ENCODE results near the gene CDHR2. TPM values are rescaled to one million over a fixed set of nuclear protein-coding genes. Genes with fewer than 3 reads are reported as not detected.

Gene CDHR2
- total RNA-seq, 1 donor from 2014 or later: not detected

- Histone ChIP-seq H3K4me1 (ENCODE audit: control insufficient read depth in 3 of 3, insufficient read depth in 3 of 3, low read length in 3 of 3) (no peaks in the 10 kb centered on the region), H3K4me3 (ENCODE audit: low read length in 3 of 3) (no peak overlapping the region), H3K36me3 (ENCODE audit: control insufficient read depth in 3 of 3, insufficient read depth in 3 of 3, low read length in 3 of 3) (no peaks in the 10 kb centered on the region), H3K9ac (ENCODE audit: low read depth in 1 of 3, low read length in 3 of 3) (no peak overlapping the region), H3K27me3 (ENCODE audit: control insufficient read depth in 3 of 3, insufficient read depth in 3 of 3, low read length in 3 of 3) (peaks cover 0 to 13% (median 13%) of the 10 kb centered on the region in 3 donors), H3K9me3 (ENCODE audit: control insufficient read depth in 3 of 3, low read length in 3 of 3) (peaks cover 0 to 2% (median 0%) of the 10 kb centered on the region in 3 donors), H3K27ac (ENCODE audit: low read depth, low read length) (no peak overlapping the region)
Observed at GRCh38 chr5:176562189-176562588, 13.0 kb downstream of the CDHR2 start.

- no peak overlapping the region for H3K9ac ChIP-seq (ENCODE audit: low read depth in 1 of 3, low read length in 3 of 3)
- H3K9me3 ChIP-seq (ENCODE audit: control insufficient read depth in 3 of 3, low read length in 3 of 3): peaks cover 0 to under 1% (median 0%) of the 10 kb centered on the region in 3 donors
- H3K4me1 ChIP-seq (ENCODE audit: control insufficient read depth in 3 of 3, insufficient read depth in 3 of 3, low read length in 3 of 3): no peaks in the 10 kb centered on the region
- no peak overlapping the region for H3K27ac ChIP-seq (ENCODE audit: low read depth, low read length)
- peaks cover 9 to 24% (median 18%) of the 10 kb centered on the region in 3 donors for H3K27me3 ChIP-seq (ENCODE audit: control insufficient read depth in 3 of 3, insufficient read depth in 3 of 3, low read length in 3 of 3)
- no peak overlapping the region for H3K4me3 ChIP-seq (ENCODE audit: low read length in 3 of 3)
- no peaks in the 10 kb centered on the region for H3K36me3 ChIP-seq (ENCODE audit: control insufficient read depth in 3 of 3, insufficient read depth in 3 of 3, low read length in 3 of 3)
Observed at GRCh38 chr5:176564002-176564401, 14.9 kb downstream of the CDHR2 start.

- Histone ChIP-seq H3K9me3 (ENCODE audit: control insufficient read depth in 3 of 3, low read length in 3 of 3) (no peaks in the 10 kb centered on the region), H3K27ac (ENCODE audit: low read depth, low read length) (no peak overlapping the region), H3K27me3 (ENCODE audit: control insufficient read depth in 3 of 3, insufficient read depth in 3 of 3, low read length in 3 of 3) (peaks cover 9 to 20% (median 17%) of the 10 kb centered on the region in 3 donors), H3K4me3 (ENCODE audit: low read length in 3 of 3) (no peak overlapping the region), H3K9ac (ENCODE audit: low read depth in 1 of 3, low read length in 3 of 3) (no peak overlapping the region), H3K4me1 (ENCODE audit: control insufficient read depth in 3 of 3, insufficient read depth in 3 of 3, low read length in 3 of 3) (no peaks in the 10 kb centered on the region), H3K36me3 (ENCODE audit: control insufficient read depth in 3 of 3, insufficient read depth in 3 of 3, low read length in 3 of 3) (no peaks in the 10 kb centered on the region)
Observed at GRCh38 chr5:176565760-176566288, 16.7 kb downstream of the CDHR2 start.

GRCh38 chr5:176568657-176569056 is 19.5 kb downstream of the CDHR2 start:
- H3K4me1 ChIP-seq (ENCODE audit: control insufficient read depth in 3 of 3, insufficient read depth in 3 of 3, low read length in 3 of 3): no peaks in the 10 kb centered on the region
- H3K4me3 ChIP-seq (ENCODE audit: low read length in 3 of 3): no peak overlapping the region
- H3K36me3 ChIP-seq (ENCODE audit: control insufficient read depth in 3 of 3, insufficient read depth in 3 of 3, low read length in 3 of 3): no peaks in the 10 kb centered on the region
- peaks cover 9 to 27% (median 15%) of the 10 kb centered on the region in 3 donors for H3K27me3 ChIP-seq (ENCODE audit: control insufficient read depth in 3 of 3, insufficient read depth in 3 of 3, low read length in 3 of 3)
- no peaks in the 10 kb centered on the region for H3K9me3 ChIP-seq (ENCODE audit: control insufficient read depth in 3 of 3, low read length in 3 of 3)
- H3K27ac ChIP-seq (ENCODE audit: low read depth, low read length): no peak overlapping the region
- H3K9ac ChIP-seq (ENCODE audit: low read depth in 1 of 3, low read length in 3 of 3): no peak overlapping the region

GRCh38 chr5:176570044-176570443 is 20.9 kb downstream of the CDHR2 start:
- Histone ChIP-seq H3K4me1 (ENCODE audit: control insufficient read depth in 3 of 3, insufficient read depth in 3 of 3, low read length in 3 of 3) (peaks cover 0 to 5% (median 0%) of the 10 kb centered on the region in 3 donors), H3K4me3 (ENCODE audit: low read length in 3 of 3) (no peak overlapping the region), H3K27ac (ENCODE audit: low read depth, low read length) (no peak overlapping the region), H3K27me3 (ENCODE audit: control insufficient read depth in 3 of 3, insufficient read depth in 3 of 3, low read length in 3 of 3) (peaks cover 9 to 36% (median 16%) of the 10 kb centered on the region in 3 donors), H3K9ac (ENCODE audit: low read depth in 1 of 3, low read length in 3 of 3) (no peak overlapping the region), H3K36me3 (ENCODE audit: control insufficient read depth in 3 of 3, insufficient read depth in 3 of 3, low read length in 3 of 3) (no peaks in the 10 kb centered on the region), H3K9me3 (ENCODE audit: control insufficient read depth in 3 of 3, low read length in 3 of 3) (no peaks in the 10 kb centered on the region)

GRCh38 chr5:176573564-176574296 is 24.6 kb downstream of the CDHR2 start:
- Histone ChIP-seq H3K4me3 (ENCODE audit: low read length in 3 of 3) (no peak overlapping the region), H3K9ac (ENCODE audit: low read depth in 1 of 3, low read length in 3 of 3) (no peak overlapping the region), H3K9me3 (ENCODE audit: control insufficient read depth in 3 of 3, low read length in 3 of 3) (no peaks in the 10 kb centered on the region), H3K27me3 (ENCODE audit: control insufficient read depth in 3 of 3, insufficient read depth in 3 of 3, low read length in 3 of 3) (peaks cover 2 to 30% (median 11%) of the 10 kb centered on the region in 3 donors), H3K27ac (ENCODE audit: low read depth, low read length) (no peak overlapping the region), H3K4me1 (ENCODE audit: control insufficient read depth in 3 of 3, insufficient read depth in 3 of 3, low read length in 3 of 3) (peaks cover 0 to 5% (median 0%) of the 10 kb centered on the region in 3 donors), H3K36me3 (ENCODE audit: control insufficient read depth in 3 of 3, insufficient read depth in 3 of 3, low read length in 3 of 3) (no peaks in the 10 kb centered on the region)

GRCh38 chr5:176574297-176574591 is 25.1 kb downstream of the CDHR2 start:
- H3K27me3 ChIP-seq (ENCODE audit: control insufficient read depth in 3 of 3, insufficient read depth in 3 of 3, low read length in 3 of 3): peaks cover 2 to 29% (median 11%) of the 10 kb centered on the region in 3 donors

GRCh38 chr5:176575066-176575465 is 25.9 kb downstream of the CDHR2 start:
- no peaks in the 10 kb centered on the region for H3K36me3 ChIP-seq (ENCODE audit: control insufficient read depth in 3 of 3, insufficient read depth in 3 of 3, low read length in 3 of 3)
- peaks cover 0 to 5% (median 0%) of the 10 kb centered on the region in 3 donors for H3K4me1 ChIP-seq (ENCODE audit: control insufficient read depth in 3 of 3, insufficient read depth in 3 of 3, low read length in 3 of 3)
- H3K4me3 ChIP-seq (ENCODE audit: low read length in 3 of 3): no peak overlapping the region
- H3K27me3 ChIP-seq (ENCODE audit: control insufficient read depth in 3 of 3, insufficient read depth in 3 of 3, low read length in 3 of 3): peaks cover 2 to 29% (median 8%) of the 10 kb centered on the region in 3 donors
- no peaks in the 10 kb centered on the region for H3K9me3 ChIP-seq (ENCODE audit: control insufficient read depth in 3 of 3, low read length in 3 of 3)
- no peak overlapping the region for H3K27ac ChIP-seq (ENCODE audit: low read depth, low read length)
- H3K9ac ChIP-seq (ENCODE audit: low read depth in 1 of 3, low read length in 3 of 3): no peak overlapping the region

More at GRCh38 chr5:176574297-176574591, 25.1 kb downstream of the CDHR2 start:
- Histone ChIP-seq H3K27ac (ENCODE audit: low read depth, low read length) (no peak overlapping the region), H3K4me3 (ENCODE audit: low read length in 3 of 3) (no peak overlapping the region), H3K4me1 (ENCODE audit: control insufficient read depth in 3 of 3, insufficient read depth in 3 of 3, low read length in 3 of 3) (peaks cover 0 to 5% (median 0%) of the 10 kb centered on the region in 3 donors), H3K9me3 (ENCODE audit: control insufficient read depth in 3 of 3, low read length in 3 of 3) (no peaks in the 10 kb centered on the region), H3K9ac (ENCODE audit: low read depth in 1 of 3, low read length in 3 of 3) (no peak overlapping the region), H3K36me3 (ENCODE audit: control insufficient read depth in 3 of 3, insufficient read depth in 3 of 3, low read length in 3 of 3) (no peaks in the 10 kb centered on the region)

GRCh38 chr5:176575488-176576422 is 26.6 kb downstream of the CDHR2 start:
- peaks cover 0 to 5% (median 0%) of the 10 kb centered on the region in 3 donors for H3K4me1 ChIP-seq (ENCODE audit: control insufficient read depth in 3 of 3, insufficient read depth in 3 of 3, low read length in 3 of 3)
- H3K36me3 ChIP-seq (ENCODE audit: control insufficient read depth in 3 of 3, insufficient read depth in 3 of 3, low read length in 3 of 3): no peaks in the 10 kb centered on the region
- no peaks in the 10 kb centered on the region for H3K9me3 ChIP-seq (ENCODE audit: control insufficient read depth in 3 of 3, low read length in 3 of 3)
- peaks cover 2 to 29% (median 8%) of the 10 kb centered on the region in 3 donors for H3K27me3 ChIP-seq (ENCODE audit: control insufficient read depth in 3 of 3, insufficient read depth in 3 of 3, low read length in 3 of 3)
- no peak overlapping the region for H3K27ac ChIP-seq (ENCODE audit: low read depth, low read length)
- H3K4me3 ChIP-seq (ENCODE audit: low read length in 3 of 3): no peak overlapping the region
- no peak overlapping the region for H3K9ac ChIP-seq (ENCODE audit: low read depth in 1 of 3, low read length in 3 of 3)

All from skeletal muscle tissue (tissue), 4 donors.